ENCODE measurements around the gene RNF130. TPM values are rescaled to one million over a fixed set of nuclear protein-coding genes. Genes with fewer than 3 reads are reported as not detected.

The RNF130 gene
- total and polyA plus RNA-seq, 3 donors from 2014 or later = 44.3 to 65.0 (median 56.5) TPM

DNA sequence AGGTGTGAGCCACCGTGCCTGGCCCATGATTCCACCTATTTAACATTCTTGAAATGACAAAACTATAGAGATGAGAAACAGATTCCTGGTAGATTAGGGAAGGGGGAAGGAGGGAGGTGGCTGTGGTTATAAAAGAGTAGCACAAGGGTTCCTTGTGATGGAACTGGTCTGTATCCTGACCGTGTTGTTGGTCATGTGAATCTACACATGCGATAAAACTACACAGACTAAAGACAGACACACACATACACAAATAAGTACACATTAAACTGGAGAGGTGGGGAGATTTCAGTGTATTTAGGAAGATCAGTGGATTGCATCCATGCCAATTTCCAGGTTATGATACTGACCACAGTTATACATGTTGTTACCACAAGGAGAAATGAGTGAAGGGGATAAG lies 60.9 kb downstream of the RNF130 start:
- Histone ChIP-seq H3K27ac (no peak overlapping the region), H3K4me3 (no peak overlapping the region), H3K9me3 (no peaks in the 10 kb centered on the region), H3K27me3 (no peaks in the 10 kb centered on the region), H3K36me3 (ENCODE audit: low read depth, missing control alignments) (no peaks in the 10 kb centered on the region), H3K4me1 (no peaks in the 10 kb centered on the region)
- TF ChIP-seq POLR2A (IDR thresholded peaks at IDR 0.05) = no peak
- TF ChIP-seq, protein P1, sequence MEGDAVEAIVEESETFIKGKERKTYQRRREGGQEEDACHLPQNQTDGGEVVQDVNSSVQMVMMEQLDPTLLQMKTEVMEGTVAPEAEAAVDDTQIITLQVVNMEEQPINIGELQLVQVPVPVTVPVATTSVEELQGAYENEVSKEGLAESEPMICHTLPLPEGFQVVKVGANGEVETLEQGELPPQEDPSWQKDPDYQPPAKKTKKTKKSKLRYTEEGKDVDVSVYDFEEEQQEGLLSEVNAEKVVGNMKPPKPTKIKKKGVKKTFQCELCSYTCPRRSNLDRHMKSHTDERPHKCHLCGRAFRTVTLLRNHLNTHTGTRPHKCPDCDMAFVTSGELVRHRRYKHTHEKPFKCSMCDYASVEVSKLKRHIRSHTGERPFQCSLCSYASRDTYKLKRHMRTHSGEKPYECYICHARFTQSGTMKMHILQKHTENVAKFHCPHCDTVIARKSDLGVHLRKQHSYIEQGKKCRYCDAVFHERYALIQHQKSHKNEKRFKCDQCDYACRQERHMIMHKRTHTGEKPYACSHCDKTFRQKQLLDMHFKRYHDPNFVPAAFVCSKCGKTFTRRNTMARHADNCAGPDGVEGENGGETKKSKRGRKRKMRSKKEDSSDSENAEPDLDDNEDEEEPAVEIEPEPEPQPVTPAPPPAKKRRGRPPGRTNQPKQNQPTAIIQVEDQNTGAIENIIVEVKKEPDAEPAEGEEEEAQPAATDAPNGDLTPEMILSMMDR (IDR thresholded peaks at IDR 0.05) = no peak
- no peak for DNase-seq
- 90 to 94% methylated on average over 3 of the region's 3 CpGs for WGBS, 2 donors
- intact Hi-C loops (cut with DNase I; ENCODE audit: low total_unique reads) = no loop called here

DNA sequence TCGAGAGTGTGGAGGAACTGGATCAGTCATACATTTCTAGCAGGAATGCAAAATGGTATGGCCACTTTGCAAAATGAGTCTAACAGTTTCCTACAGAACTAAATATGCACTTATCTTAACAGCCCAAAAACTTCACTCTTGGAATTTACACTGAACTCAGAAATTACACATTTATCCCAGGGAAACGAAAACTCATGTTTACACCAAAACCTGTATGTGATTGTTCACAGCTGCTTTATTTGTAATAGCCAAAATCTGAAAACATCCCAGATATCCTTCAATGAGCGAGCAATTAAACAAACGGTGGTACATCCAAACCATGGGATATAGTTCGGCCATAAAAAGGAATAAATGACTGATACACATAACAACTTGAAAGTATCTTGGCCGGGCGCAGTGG lies 62.0 kb downstream of the RNF130 start:
- DNase-seq = no peak
- H3K36me3 ChIP-seq (ENCODE audit: low read depth, missing control alignments) = no peaks in the 10 kb centered on the region
- H3K27ac ChIP-seq = no peak overlapping the region
- no peaks in the 10 kb centered on the region for H3K4me1 ChIP-seq
- H3K4me3 ChIP-seq = no peak overlapping the region
- TF ChIP-seq, protein P1 (IDR thresholded peaks at IDR 0.05) = no peak
- intact Hi-C loops (cut with DNase I; ENCODE audit: low total_unique reads) = no loop called here
- H3K27me3 ChIP-seq = no peaks in the 10 kb centered on the region
- H3K9me3 ChIP-seq = no peaks in the 10 kb centered on the region
- WGBS, 2 donors = 93 to 94% methylated on average over 7 of the region's 7 CpGs

DNA sequence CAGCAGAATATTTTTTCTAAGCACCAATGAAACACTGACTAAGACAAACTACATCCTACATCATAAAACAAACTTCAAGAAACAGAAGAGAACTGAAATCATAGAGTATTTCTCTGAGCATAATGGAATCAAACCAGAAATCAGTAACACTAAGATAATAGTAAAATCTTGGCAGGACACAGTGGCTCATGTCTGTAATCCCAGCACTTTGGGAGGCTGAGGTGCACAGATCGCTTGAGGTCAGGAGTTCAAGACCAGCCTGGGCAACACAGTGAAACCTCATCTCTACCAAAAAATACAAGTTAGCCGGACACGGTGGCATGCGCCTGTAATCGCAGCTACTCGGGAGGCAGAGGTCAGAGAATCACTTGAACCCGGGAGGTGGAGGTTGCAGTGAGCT lies 63.1 kb downstream of the RNF130 start:
- Histone ChIP-seq H3K9me3 (no peaks in the 10 kb centered on the region), H3K4me1 (no peaks in the 10 kb centered on the region), H3K27ac (no peak overlapping the region), H3K27me3 (no peaks in the 10 kb centered on the region), H3K4me3 (no peak overlapping the region), H3K36me3 (ENCODE audit: low read depth, missing control alignments) (no peaks in the 10 kb centered on the region)
- TF ChIP-seq POLR2A (IDR thresholded peaks at IDR 0.05) = no peak
- TF ChIP-seq, protein P1 (IDR thresholded peaks at IDR 0.05) = no peak
- intact Hi-C loops (cut with DNase I; ENCODE audit: low total_unique reads) = no loop called here
- DNase-seq = no peak
- WGBS, 2 donors = 79 to 88% methylated on average over 7 of the region's 7 CpGs

DNA sequence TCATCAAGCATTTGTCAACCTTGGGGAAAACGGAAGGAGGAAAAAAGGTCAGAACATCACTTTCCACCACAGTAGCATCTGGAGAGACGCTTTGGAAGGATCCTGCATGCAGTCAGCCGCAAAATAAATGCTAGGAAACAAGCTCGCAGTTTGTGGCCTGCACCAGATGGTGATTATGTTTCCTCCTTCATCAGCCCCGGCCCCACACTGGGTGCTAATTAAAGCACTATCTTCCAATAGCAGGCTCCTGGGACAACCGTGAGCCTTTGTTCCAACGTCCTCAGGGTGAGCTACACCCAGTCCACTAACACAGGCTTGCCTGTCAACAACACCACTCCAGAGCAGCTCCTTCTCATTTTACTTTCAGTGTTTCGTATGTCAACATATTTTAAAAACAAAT lies 64.0 kb downstream of the RNF130 start:
- intact Hi-C loops (cut with DNase I; ENCODE audit: low total_unique reads) = no loop called here
- no peaks in the 10 kb centered on the region for H3K27me3 ChIP-seq
- no peak overlapping the region for H3K27ac ChIP-seq
- WGBS, 2 donors = 57 to 61% methylated on average over 8 of the region's 8 CpGs
- no peaks in the 10 kb centered on the region for H3K9me3 ChIP-seq
- no peak for DNase-seq
- no peaks in the 10 kb centered on the region for H3K4me1 ChIP-seq
- no peak for TF ChIP-seq POLR2A (IDR thresholded peaks at IDR 0.05)
- TF ChIP-seq, protein P1 (IDR thresholded peaks at IDR 0.05) = no peak
- H3K4me3 ChIP-seq = no peak overlapping the region
- no peaks in the 10 kb centered on the region for H3K36me3 ChIP-seq (ENCODE audit: low read depth, missing control alignments)

DNA sequence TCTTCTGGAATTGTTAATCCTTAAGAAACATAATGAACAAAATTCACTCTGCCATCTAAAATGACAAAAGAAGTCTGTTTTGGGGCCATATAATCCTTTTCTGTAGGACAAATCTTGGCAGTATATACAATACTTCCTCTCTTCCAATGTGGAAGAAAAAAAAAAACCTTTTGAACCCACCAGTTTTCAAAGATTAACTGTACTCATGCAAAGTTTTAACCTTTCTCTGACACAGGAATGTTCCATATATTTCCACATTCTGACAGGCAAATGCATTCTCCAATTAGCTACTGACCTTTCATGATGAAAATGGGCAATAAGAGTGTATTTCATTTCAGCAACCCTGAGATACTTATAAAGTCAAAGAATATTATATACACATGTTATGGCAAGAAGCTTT lies 65.4 kb downstream of the RNF130 start:
- intact Hi-C loops (cut with DNase I; ENCODE audit: low total_unique reads) = no loop called here
- Histone ChIP-seq H3K36me3 (ENCODE audit: low read depth, missing control alignments) (no peaks in the 10 kb centered on the region), H3K4me1 (no peaks in the 10 kb centered on the region), H3K27ac (no peak overlapping the region), H3K27me3 (no peaks in the 10 kb centered on the region), H3K4me3 (no peak overlapping the region), H3K9me3 (no peaks in the 10 kb centered on the region)
- TF ChIP-seq, protein P1 (IDR thresholded peaks at IDR 0.05) = no peak
- TF ChIP-seq POLR2A (IDR thresholded peaks at IDR 0.05) = no peak
- no peak for DNase-seq
